IPS DF 19.7 (cell line): ENCODE results near the gene MGA.
A peak's percentile ranks its signal among the peaks of the same experiment; 100 is the strongest.
"Not testable (repeated sequence)": the region's sequence is repeated elsewhere in the genome, so short reads cannot be mapped to it uniquely, and the experiment has no call there.

Experiments
- DNase-seq: peaks from one replicate; pipeline ENCODE4 v3.0.0-alpha.2; 2013; ENCODE audit warnings: low read depth, low spot score

Gene MGA

GRCh38 chr15:41714291-41714690 lies 54.1 kb downstream of the MGA start:
- no peak for DNase-seq

GRCh38 chr15:41716864-41717263 lies 56.7 kb downstream of the MGA start:
- DNase-seq, result no peak

GRCh38 chr15:41727143-41727542 lies 66.9 kb downstream of the MGA start:
- no peak for DNase-seq

GRCh38 chr15:41728061-41728460 lies 67.9 kb downstream of the MGA start:
- DNase-seq, result not testable (repeated sequence)

- DNase-seq, result no peak
Measured at GRCh38 chr15:41730543-41730942, 70.3 kb downstream of the MGA start.

- no peak for DNase-seq
Measured at GRCh38 chr15:41732483-41732882, 72.3 kb downstream of the MGA start.

- DNase-seq, result no peak
Measured at GRCh38 chr15:41734079-41734478, 73.9 kb downstream of the MGA start.

- DNase-seq, result no peak
Measured at GRCh38 chr15:41735046-41735445, 74.8 kb downstream of the MGA start.

- DNase-seq, result not testable (repeated sequence)
Measured at GRCh38 chr15:41735492-41735891, 75.3 kb downstream of the MGA start.

GRCh38 chr15:41746802-41747201 lies 86.6 kb downstream of the MGA start:
- DNase-seq, result no peak

- DNase-seq, result no peak
Measured at GRCh38 chr15:41756198-41756597, 96.0 kb downstream of the MGA start.

- DNase-seq, result peak; percentile 28
Measured at GRCh38 chr15:41772720-41773331, 112.6 kb downstream of the MGA start.

- DNase-seq, result no peak
Measured at GRCh38 chr15:41773332-41773728, 113.1 kb downstream of the MGA start.

- no peak for DNase-seq
Measured at GRCh38 chr15:41773729-41774061, 113.5 kb downstream of the MGA start.

- DNase-seq, result peak; percentile 98
Measured at GRCh38 chr15:41774062-41774881, 114.1 kb downstream of the MGA start, which contains the start of gene MAPKBP1. Gene MAPKBP1, plus strand, starts transcription at chr15:41774484. Its CDS starts 792 bp downstream, at chr15:41775276.

GRCh38 chr15:41774882-41775417 lies 114.7 kb downstream of the MGA start:
- DNase-seq, result no peak

- DNase-seq, result no peak
Measured at GRCh38 chr15:41775651-41776050, 115.4 kb downstream of the MGA start.

GRCh38 chr15:41777421-41777973 lies 117.3 kb downstream of the MGA start:
- DNase-seq, result no peak

GRCh38 chr15:41778521-41778920 lies 118.3 kb downstream of the MGA start:
- no peak for DNase-seq

- DNase-seq, result no peak
Measured at GRCh38 chr15:41779662-41780157, 119.5 kb downstream of the MGA start.

GRCh38 chr15:41780266-41780665 lies 120.1 kb downstream of the MGA start:
- no peak for DNase-seq

GRCh38 chr15:41780727-41781126 lies 120.5 kb downstream of the MGA start:
- no peak for DNase-seq
